Measurements from ENCODE around the gene RUNX2.

DNA sequence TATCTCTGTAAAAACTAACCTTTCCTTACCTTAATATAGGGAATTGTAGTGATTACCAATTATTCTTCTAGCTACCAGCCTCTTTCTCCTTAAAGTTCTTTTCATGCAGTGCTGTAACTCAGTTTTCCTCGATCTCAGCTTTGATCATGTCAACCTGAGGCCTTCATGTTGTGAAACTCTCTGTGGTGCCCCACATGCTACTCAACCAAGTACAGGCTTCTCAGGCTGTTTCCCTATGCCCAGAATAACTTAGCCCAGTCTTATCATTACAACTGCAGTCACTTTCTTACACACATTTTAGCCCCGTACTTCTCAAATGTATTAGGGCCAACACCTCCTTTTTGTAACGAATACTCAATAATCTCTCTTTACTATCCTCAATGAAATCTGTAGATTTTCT lies 139.7 kb downstream of the RUNX2 start:
- TF ChIP-seq HDAC2 (IDR thresholded peaks at IDR 0.05; ENCODE audit: borderline replicate concordance in 1 of 2, low read depth in 2 of 2, low read length in 2 of 2): no peak
- TF ChIP-seq RFX5 (IDR thresholded peaks at IDR 0.05; ENCODE audit: borderline replicate concordance, low read depth, low read length): no peak
- TF ChIP-seq, protein P1, sequence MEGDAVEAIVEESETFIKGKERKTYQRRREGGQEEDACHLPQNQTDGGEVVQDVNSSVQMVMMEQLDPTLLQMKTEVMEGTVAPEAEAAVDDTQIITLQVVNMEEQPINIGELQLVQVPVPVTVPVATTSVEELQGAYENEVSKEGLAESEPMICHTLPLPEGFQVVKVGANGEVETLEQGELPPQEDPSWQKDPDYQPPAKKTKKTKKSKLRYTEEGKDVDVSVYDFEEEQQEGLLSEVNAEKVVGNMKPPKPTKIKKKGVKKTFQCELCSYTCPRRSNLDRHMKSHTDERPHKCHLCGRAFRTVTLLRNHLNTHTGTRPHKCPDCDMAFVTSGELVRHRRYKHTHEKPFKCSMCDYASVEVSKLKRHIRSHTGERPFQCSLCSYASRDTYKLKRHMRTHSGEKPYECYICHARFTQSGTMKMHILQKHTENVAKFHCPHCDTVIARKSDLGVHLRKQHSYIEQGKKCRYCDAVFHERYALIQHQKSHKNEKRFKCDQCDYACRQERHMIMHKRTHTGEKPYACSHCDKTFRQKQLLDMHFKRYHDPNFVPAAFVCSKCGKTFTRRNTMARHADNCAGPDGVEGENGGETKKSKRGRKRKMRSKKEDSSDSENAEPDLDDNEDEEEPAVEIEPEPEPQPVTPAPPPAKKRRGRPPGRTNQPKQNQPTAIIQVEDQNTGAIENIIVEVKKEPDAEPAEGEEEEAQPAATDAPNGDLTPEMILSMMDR (IDR thresholded peaks at IDR 0.05; ENCODE audit: control extremely low read depth in 1 of 3, insufficient read depth in 1 of 3, low read depth in 1 of 3, low read length in 3 of 3): no peak
- no peak for TF ChIP-seq PHF8 (conservative IDR thresholded peaks at IDR 0.05; ENCODE audit: low read depth, low read length)
- TF ChIP-seq JUN (IDR thresholded peaks at IDR 0.05; ENCODE audit: low read depth, low read length): no peak
- no peak for TF ChIP-seq KDM5A (IDR thresholded peaks at IDR 0.05; ENCODE audit: low read length)
- no peak for TF ChIP-seq KDM1A (IDR thresholded peaks at IDR 0.05; ENCODE audit: borderline replicate concordance, low read length)
- TF ChIP-seq RAD21 (IDR thresholded peaks at IDR 0.05 in 1 of 2, conservative IDR thresholded peaks at IDR 0.05 in 1 of 2; ENCODE audit: low read depth in 2 of 2, low read length in 2 of 2): no peak
- TF ChIP-seq, protein P2, sequence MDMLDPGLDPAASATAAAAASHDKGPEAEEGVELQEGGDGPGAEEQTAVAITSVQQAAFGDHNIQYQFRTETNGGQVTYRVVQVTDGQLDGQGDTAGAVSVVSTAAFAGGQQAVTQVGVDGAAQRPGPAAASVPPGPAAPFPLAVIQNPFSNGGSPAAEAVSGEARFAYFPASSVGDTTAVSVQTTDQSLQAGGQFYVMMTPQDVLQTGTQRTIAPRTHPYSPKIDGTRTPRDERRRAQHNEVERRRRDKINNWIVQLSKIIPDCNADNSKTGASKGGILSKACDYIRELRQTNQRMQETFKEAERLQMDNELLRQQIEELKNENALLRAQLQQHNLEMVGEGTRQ (IDR thresholded peaks at IDR 0.05; ENCODE audit: low read length): no peak
- TF ChIP-seq SP4 (IDR thresholded peaks at IDR 0.05; ENCODE audit: low read length): no peak

Data from H1 (cell line).